ENCODE data around the gene RTF1.

GRCh38 chr15:41517895-41518449 lies 101.1 kb downstream of the RTF1 start:
- TF ChIP-seq JUND (IDR thresholded peaks at IDR 0.05), result no peak
- no peak for TF ChIP-seq CTCF (IDR thresholded peaks at IDR 0.05)
- TF ChIP-seq POLR2AphosphoS5 (IDR thresholded peaks at IDR 0.05; ENCODE audit: low read depth, low read length), result no peak
- TF ChIP-seq, protein P1, sequence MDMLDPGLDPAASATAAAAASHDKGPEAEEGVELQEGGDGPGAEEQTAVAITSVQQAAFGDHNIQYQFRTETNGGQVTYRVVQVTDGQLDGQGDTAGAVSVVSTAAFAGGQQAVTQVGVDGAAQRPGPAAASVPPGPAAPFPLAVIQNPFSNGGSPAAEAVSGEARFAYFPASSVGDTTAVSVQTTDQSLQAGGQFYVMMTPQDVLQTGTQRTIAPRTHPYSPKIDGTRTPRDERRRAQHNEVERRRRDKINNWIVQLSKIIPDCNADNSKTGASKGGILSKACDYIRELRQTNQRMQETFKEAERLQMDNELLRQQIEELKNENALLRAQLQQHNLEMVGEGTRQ (IDR thresholded peaks at IDR 0.05; ENCODE audit: borderline replicate concordance, low read depth, low read length), result no peak
- no peak for TF ChIP-seq ELF1 (IDR thresholded peaks at IDR 0.05)
- TF ChIP-seq, protein P2, sequence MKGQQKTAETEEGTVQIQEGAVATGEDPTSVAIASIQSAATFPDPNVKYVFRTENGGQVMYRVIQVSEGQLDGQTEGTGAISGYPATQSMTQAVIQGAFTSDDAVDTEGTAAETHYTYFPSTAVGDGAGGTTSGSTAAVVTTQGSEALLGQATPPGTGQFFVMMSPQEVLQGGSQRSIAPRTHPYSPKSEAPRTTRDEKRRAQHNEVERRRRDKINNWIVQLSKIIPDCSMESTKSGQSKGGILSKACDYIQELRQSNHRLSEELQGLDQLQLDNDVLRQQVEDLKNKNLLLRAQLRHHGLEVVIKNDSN (IDR thresholded peaks at IDR 0.05; ENCODE audit: borderline replicate concordance, low read depth), result no peak
- TF ChIP-seq SIN3A (IDR thresholded peaks at IDR 0.05; ENCODE audit: borderline replicate concordance, low read depth, low read length), result no peak
- no peak for TF ChIP-seq EP300 (IDR thresholded peaks at IDR 0.05; ENCODE audit: borderline replicate concordance in 1 of 2, low read depth in 1 of 2, low read length in 1 of 2)
